Measurements from ENCODE around the gene ARID5A. TPM values are rescaled to one million over a fixed set of nuclear protein-coding genes. Genes with fewer than 3 reads are reported as not detected.

The ARID5A gene
- total and polyA plus RNA-seq, 2 of the 13 experiments (the other 11 are each of a cell fraction or from before 2014, with no cell fraction given): 6.0 to 9.5 TPM

DNA sequence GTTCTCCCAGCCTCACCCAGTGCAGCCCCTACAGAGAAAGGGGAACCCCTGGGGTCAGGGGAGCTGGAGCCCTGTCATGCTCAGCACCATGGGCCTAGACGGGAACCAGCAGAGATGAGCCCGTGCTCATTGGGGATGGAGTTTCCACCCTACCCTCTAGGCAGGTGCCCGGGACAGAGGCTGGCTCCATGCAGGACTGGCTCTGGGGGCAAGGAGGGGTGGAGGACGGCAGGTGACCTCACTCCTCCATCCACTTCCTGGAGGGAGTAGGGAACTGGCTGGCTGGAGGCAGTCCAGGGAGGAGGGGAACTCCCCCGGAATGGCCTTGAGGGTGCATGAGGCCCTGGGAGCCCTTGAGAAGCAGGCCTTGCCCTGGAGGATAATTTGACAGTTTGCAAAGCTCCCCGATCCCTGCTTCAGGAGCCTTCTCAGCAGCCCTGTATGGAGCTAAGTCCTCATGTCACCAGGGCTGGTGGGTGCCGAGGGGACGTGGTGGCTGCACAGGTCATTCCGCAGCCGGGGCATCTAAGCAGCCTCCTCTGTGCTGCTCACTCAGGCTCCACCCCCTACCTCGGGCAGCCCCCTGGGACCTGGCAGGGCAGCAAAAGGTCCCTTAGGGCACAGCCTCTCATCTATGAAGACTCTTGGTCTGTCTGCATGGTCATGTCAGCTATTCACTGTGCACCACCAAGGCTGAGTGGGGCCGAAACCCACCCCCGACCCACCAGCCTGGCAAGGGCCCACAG, 33.5 kb upstream of the ARID5A start:
- Histone ChIP-seq H3K4me3 (replicated peaks in 1 of 3; ENCODE audit: insufficient read depth in 1 of 3, low read depth in 2 of 3, low read length in 3 of 3) (peak overlapping the region in 1 of 3 experiments; percentile 25; a peak in 1 of 6 replicates), H3K4me2 (ENCODE audit: low read depth, low read length) (peak overlapping the region; percentile 42), H3K9me3 (ENCODE audit: low read length) (no peaks in the 10 kb centered on the region), H4K20me1 (ENCODE audit: insufficient read depth, low read length) (no peaks in the 10 kb centered on the region), H2AFZ (ENCODE audit: low read length) (no peak overlapping the region), H3K4me1 (ENCODE audit: insufficient read depth, low read length) (peaks cover 68% of the 10 kb centered on the region), H3K27me3 (ENCODE audit: control insufficient read depth in 1 of 2, insufficient read depth in 2 of 2, low read length in 2 of 2) (no peaks in the 10 kb centered on the region), H3K36me3 (replicated peaks in 1 of 2; ENCODE audit: control insufficient read depth in 1 of 2, insufficient read depth in 2 of 2, low read length in 2 of 2) (no peaks in the 10 kb centered on the region), H3K27ac (ENCODE audit: extremely low read length, insufficient read depth, low read length) (no peak overlapping the region), H3K79me2 (ENCODE audit: insufficient read depth, low read length) (no peaks in the 10 kb centered on the region), H3K9ac (ENCODE audit: insufficient read depth, low read depth, low read length) (no peak overlapping the region)
- in situ Hi-C loops (cut with HindIII; ENCODE audit: extremely low pct_ligation_motif_present, low pct_unique_long_range_greater_than_20kb) (loop anchor here (25.0 kb wide), 1 partner anchor 366 kb away; the partner anchor contains the start of genes ASTL and DUSP2), intact Hi-C loops (cut with micrococcal nuclease; ENCODE audit: unreplicated experiment) (no loop called here)
- ChIA-PET CTCF (ENCODE audit: low intra/inter-chr PET ratio, low total read pairs) (no interaction called here), POLR2A (interaction anchor here (0.6 to 1.6 kb wide), 2 partner anchors 20 to 236 kb away, joined by 4 to 5 read pairs; no protein-coding TSS in a partner anchor)
- 35% methylated on average over 8 of the region's 13 CpGs for WGBS (ENCODE audit: low lambda C conversion rate)
- DNase-seq (ENCODE audit: low spot score) (no peak), FAIRE-seq (no peak), ATAC-seq (peak; percentile 2; the same call in 1 of the 3 replicates)
- BruUV-seq (replicated peaks): no TSS peak
- TF ChIP-seq ZNF543 (CRISPR knock-in tag; IDR thresholded peaks at IDR 0.05): no peak
- no peak for TF ChIP-seq SAP130 (CRISPR knock-in tag; IDR thresholded peaks at IDR 0.05; ENCODE audit: low read depth)
- TF ChIP-seq TOPORS (CRISPR knock-in tag; IDR thresholded peaks at IDR 0.05): peak; percentile 41; the same call in 1 of the 2 replicates
- no peak for TF ChIP-seq ATF4 (CRISPR knock-in tag; IDR thresholded peaks at IDR 0.05)
- TF ChIP-seq ZNF143 (CRISPR knock-in tag; IDR thresholded peaks at IDR 0.05): no peak; the same call in 1 of the 2 replicates
- TF ChIP-seq BORCS8-MEF2B (CRISPR knock-in tag; IDR thresholded peaks at IDR 0.05): no peak; the same call in 1 of the 2 replicates
- no peak for TF ChIP-seq ASH2L (IDR thresholded peaks at IDR 0.05; ENCODE audit: insufficient read length, low read depth, low read length)
- TF ChIP-seq CENPX (CRISPR knock-in tag; IDR thresholded peaks at IDR 0.05): no peak
- TF ChIP-seq ATF1 (CRISPR knock-in tag; IDR thresholded peaks at IDR 0.05): no peak
- no peak for TF ChIP-seq ZNF710 (CRISPR knock-in tag; IDR thresholded peaks at IDR 0.05; ENCODE audit: borderline replicate concordance)
- TF ChIP-seq ZNF430 (CRISPR knock-in tag; IDR thresholded peaks at IDR 0.05): no peak
- TF ChIP-seq ZNF30 (CRISPR knock-in tag; IDR thresholded peaks at IDR 0.05): no peak
- TF ChIP-seq ZFP1 (CRISPR knock-in tag; IDR thresholded peaks at IDR 0.05): no peak
- no peak for TF ChIP-seq THAP9 (CRISPR knock-in tag; IDR thresholded peaks at IDR 0.05; ENCODE audit: borderline replicate concordance)
- no peak for TF ChIP-seq ZNF644 (CRISPR knock-in tag; IDR thresholded peaks at IDR 0.05; ENCODE audit: low read depth)
- no peak for TF ChIP-seq ZNF264 (CRISPR knock-in tag; IDR thresholded peaks at IDR 0.05)
- TF ChIP-seq TBP (CRISPR knock-in tag; IDR thresholded peaks at IDR 0.05): no peak
- TF ChIP-seq ZNF333 (CRISPR knock-in tag; IDR thresholded peaks at IDR 0.05; ENCODE audit: borderline replicate concordance): 0 out of 2 replicates have a peak, but pooled peaks have one; percentile 20
- 0 out of 2 replicates have a peak, but pooled peaks have one; percentile 48 for TF ChIP-seq ZFP90 (CRISPR knock-in tag; IDR thresholded peaks at IDR 0.05; ENCODE audit: borderline replicate concordance)
- no peak for TF ChIP-seq ZNF766 (CRISPR knock-in tag; IDR thresholded peaks at IDR 0.05; ENCODE audit: borderline replicate concordance)
